GM18873 (cell line): Measurements from ENCODE around the gene CYP2F1.
"Not testable (repeated sequence)": the region's sequence is repeated elsewhere in the genome, so short reads cannot be mapped to it uniquely, and the experiment has no call there.

Experiments
- ATAC-seq: cut with Tn5 transposase; IDR thresholded peaks from one replicate; pipeline ENCODE4 v1.9.1; 2021; ENCODE audit warnings: mild to moderate bottlenecking, moderate library complexity, moderate number of reproducible peaks; ENCODE audit not compliant: unreplicated experiment, low FRiP score

Gene CYP2F1, protein sequence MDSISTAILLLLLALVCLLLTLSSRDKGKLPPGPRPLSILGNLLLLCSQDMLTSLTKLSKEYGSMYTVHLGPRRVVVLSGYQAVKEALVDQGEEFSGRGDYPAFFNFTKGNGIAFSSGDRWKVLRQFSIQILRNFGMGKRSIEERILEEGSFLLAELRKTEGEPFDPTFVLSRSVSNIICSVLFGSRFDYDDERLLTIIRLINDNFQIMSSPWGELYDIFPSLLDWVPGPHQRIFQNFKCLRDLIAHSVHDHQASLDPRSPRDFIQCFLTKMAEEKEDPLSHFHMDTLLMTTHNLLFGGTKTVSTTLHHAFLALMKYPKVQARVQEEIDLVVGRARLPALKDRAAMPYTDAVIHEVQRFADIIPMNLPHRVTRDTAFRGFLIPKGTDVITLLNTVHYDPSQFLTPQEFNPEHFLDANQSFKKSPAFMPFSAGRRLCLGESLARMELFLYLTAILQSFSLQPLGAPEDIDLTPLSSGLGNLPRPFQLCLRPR

GRCh38 chr19:41114132-41114531 lies at the start of gene CYP2F1:
Gene CYP2F1, plus strand, starts transcription at chr19:41114432. Its CDS starts 1,757 bp downstream, at chr19:41116189.
- no peak for ATAC-seq

- ATAC-seq, result no peak
Observed at GRCh38 chr19:41064974-41065569, 49.2 kb upstream of the CYP2F1 start.

DNA sequence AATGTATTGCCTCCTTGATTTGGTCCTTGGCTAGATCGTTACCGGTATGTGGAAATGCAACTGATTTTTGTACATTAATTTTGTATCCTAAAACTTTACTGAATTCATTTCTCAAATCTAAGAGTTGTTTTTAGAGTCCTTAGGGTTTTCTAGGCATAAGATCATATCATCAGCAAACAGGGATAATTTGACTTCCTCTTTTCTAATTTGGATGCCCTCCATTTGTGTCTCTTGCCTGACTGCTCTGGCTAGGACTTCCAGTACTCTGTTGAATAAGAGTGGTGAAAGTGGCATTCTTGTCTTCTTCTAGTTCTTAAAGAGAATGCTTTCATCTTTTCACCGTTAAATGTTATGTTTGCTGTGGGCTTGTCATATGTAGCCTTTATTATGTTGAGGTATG lies 37.9 kb upstream of the CYP2F1 start:
- ATAC-seq, result no peak

GRCh38 chr19:41083516-41083915 lies 30.7 kb upstream of the CYP2F1 start:
- no peak for ATAC-seq

DNA sequence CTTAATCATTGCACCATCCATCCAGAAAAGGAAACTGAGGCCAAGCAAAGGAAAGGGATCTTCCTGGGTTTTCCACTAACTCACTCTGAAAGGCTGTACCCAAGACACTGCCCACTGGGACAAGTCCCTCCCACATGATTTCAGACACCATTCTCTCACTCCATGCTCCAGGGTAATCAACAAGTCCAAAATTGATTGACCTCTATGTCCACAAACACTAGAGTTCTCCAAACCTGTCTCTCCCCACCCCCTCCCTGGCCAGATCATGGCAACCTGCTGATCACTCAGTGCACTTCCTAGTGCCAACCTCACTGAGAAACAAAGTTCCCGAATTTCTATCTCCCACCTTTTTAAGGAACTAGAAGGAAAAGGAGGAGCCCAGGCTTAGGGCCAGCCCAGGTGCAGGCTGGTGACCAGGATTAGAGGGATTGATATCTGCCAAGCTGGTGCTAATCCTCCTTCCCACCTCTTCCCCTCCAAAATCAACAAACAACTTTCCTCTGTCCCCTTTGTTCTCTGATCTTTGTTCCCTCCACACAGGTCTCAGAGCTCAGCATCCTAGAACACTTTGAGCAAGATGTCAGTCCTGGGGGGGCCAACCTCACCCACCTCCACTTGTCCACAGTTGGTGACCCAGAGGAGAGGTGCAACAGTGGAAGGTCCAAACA lies 28.4 kb upstream of the CYP2F1 start:
- no peak for ATAC-seq

DNA sequence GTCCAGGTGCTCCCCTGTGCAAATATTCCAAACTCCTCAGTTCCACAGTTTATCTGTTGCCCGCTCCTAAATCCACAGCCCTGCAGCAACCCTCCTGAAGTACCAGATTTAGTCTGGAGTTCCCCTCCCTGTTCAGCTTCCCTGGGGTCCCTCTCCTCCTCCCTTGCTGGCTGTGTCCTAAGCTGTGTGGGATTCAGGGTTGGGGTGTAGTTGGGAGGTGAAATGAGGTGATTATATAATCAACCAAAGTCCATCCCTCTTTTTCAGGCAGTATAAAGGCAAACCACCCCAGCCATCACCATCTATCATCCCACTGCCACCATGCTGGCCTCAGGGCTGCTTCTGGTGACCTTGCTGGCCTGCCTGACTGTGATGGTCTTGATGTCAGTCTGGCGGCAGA lies 26.1 kb upstream of the CYP2F1 start, which contains the start of gene CYP2A13:
Gene CYP2A13, plus strand, starts transcription at position 301 of the 400 bp plus-strand sequence. Its CDS starts 21 bp downstream, at position 322.
- no peak for ATAC-seq

DNA sequence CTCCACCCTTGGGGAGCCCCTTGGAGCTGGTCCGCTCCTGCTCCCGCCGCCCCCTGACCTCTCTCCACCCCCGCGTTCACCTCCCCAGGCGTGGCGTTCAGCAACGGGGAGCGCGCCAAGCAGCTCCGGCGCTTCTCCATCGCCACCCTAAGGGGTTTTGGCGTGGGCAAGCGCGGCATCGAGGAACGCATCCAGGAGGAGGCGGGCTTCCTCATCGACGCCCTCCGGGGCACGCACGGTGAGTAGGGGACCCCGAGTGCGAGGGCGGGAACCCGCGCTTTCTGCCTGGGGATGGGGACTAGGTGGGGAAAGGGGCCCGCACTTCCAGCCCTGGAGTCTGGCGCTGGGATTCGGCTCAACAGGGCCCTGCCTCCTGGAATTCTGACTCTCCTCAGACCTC lies 24.3 kb upstream of the CYP2F1 start:
- ATAC-seq, result no peak

DNA sequence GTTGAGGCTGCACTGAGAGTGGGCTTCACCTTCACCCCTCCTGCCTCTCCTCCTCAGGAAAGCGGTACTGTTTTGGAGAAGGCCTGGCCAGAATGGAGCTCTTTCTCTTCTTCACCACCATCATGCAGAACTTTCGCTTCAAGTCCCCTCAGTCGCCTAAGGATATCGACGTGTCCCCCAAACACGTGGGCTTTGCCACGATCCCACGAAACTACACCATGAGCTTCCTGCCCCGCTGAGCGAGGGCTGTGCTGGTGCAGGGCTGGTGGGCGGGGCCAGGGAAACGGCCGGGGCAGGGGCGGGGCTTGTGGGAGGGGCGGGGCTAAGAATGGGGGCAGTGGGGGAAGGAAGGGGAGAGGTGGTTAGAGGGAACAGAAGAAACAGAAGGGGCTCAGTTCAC lies 18.5 kb upstream of the CYP2F1 start:
- ATAC-seq, result no peak

GRCh38 chr19:41096353-41096752 lies 17.9 kb upstream of the CYP2F1 start:
- ATAC-seq, result no peak

DNA sequence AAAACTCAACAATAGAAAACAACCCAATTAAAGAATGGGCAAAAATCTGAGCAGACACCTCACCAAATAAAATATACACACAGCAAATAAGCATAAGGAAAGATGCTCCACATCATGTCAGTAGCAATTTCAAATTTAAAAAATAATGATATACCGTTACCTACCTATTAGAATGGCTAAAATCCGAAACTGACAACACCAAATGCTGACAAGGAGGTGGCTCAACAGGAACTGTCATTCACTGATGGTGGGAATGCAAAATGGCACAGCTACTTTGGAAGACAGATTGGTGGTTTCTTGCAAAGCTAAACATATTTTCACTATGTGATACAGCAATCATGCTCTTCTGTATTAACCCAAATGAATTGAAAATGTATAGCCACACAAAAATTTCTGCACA lies 16.9 kb upstream of the CYP2F1 start:
- ATAC-seq, result no peak

- ATAC-seq, result no peak
Observed at GRCh38 chr19:41098762-41099161, 15.5 kb upstream of the CYP2F1 start.

DNA sequence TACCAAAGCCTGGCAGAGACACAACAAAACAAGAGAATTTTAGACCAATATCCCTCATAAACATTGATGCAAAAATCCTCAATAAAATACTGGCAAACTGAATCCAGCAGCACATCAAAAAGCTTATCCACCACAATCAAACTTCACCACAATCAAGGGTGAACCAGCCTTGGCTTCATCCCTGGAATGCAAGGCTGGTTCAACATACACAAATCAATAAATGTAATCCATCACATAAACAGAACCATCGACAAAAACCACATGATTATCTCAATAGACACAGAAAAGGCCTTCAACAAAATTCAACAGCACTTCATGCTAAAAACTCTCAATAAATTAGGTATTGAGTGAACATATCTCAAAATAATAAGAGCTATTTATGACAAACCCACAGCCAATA lies 12.0 kb upstream of the CYP2F1 start:
- ATAC-seq, result not testable (repeated sequence)

DNA sequence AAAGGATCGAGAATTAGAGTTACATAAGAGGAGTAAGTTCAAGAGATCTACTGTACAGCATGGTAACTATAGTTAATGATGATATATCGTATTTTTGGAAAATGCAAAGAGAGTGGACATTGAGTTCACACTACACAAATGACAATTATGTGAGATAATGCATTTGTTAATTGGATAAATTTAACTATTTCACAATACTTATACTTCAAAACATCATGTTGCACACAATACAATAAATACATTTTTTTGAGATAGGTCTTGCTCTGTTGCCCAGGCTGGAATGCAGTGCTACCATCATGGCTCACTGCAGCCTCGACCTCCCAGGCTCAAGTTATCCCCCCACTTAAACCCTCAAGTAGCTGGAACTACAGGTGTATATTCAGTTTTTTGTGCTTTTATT lies 8.1 kb upstream of the CYP2F1 start:
- ATAC-seq, result no peak

DNA sequence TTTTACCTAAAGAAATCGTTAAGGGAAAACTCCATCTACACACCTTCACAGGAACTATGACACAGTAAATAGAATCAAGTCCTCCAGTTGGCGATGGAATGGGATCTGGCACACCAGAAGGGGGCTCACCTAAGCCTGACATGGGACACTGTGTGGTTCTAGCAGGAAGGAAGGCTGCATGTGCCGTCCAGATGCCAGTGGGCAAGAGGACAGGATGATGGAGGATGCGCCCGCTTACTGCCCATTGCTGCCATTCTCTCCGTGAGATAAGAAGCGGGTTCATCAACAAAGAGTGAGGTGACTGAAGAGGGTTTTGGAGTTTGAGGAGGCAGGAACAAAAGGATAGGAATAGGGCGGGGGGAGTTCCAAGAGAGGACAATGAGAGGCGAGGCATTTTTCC lies 2.9 kb upstream of the CYP2F1 start:
- no peak for ATAC-seq

DNA sequence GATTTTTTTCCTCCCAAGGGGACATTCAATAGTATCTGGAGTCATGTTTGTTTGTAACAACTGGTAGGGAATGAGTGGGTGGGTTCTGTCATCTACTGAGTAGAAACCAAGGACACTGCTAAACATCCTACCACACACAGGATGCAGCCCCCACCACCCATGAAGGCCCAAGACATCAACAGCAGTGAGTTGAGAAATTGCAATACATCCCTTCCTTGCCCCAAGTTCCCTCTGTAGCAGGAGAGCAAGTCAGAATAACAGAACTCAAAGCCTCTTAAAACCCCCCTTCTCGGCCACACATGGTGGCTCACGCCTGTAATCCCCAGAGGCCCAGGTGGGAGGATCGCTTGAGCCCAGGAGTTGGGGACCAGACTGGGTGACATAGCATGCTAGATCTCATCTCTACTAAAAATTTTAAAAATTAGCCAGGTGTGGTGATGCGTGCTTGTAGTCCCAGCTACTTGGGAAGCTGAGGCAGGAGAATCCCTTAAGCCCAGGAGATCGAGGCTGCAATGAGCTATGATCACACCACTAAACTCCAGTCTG lies 2.4 kb upstream of the CYP2F1 start:
- ATAC-seq, result no peak

GRCh38 chr19:41112728-41113290 lies 1.4 kb upstream of the CYP2F1 start:
- ATAC-seq, result no peak

DNA sequence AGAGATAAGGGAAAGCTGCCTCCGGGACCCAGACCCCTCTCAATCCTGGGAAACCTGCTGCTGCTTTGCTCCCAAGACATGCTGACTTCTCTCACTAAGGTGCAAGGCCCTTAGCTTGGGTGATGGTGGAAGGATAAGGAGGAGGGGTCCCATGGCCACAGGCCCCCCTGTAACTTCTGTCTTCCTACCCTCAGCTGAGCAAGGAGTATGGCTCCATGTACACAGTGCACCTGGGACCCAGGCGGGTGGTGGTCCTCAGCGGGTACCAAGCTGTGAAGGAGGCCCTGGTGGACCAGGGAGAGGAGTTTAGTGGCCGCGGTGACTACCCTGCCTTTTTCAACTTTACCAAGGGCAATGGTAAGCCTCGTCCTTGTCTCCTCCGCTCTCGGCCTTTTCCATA lies 2.0 kb downstream of the CYP2F1 start:
- no peak for ATAC-seq

DNA sequence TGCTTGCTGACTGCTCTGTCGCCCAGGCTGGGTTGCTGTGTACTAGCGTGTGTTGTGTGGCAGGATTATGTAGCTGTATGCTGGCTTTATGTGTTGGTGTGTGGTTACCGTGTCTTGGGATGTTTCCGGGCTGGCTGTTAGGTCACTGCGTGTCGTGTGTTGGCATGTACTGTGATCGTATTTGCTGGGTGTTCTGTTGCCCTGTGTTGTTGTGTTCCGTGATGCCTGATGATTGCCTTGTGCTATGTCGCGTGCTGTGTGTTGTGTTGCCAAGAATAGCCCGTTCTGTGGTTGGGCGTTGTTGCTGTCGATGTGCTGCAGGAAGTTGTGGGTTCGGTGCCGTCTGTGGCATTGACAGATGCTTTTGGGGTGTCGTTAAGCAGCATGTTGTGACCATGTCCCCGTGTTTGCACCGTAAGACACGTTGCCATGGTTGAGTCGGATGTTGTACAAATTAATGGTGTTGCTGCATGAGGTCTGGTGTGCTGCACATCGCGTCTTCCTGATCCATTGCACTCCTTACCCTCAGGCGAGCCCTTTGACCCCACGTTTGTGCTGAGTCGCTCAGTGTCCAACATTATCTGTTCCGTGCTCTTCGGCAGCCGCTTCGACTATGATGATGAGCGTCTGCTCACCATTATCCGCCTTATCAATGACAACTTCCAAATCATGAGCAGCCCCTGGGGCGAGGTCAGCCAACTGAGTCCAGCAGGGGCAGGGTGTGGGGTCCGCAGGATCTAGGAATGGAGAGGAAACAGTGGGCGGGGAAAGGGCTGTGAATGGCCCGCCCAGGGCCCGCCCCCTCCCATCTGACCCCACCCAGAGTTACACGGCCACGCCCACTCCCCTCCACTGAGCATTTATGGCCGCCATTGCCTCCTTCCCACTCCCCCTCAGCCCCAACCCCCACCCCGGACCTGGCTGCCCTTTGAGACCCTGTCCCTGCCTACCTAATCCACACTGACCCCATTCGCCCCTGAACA lies 7.0 kb downstream of the CYP2F1 start:
- not testable (repeated sequence) for ATAC-seq

GRCh38 chr19:41122846-41123245 lies 8.6 kb downstream of the CYP2F1 start:
- not testable (repeated sequence) for ATAC-seq
